HG02763 (cell line): Measurements from ENCODE around the gene MAP7D1.
"Not testable (repeated sequence)": the region's sequence is repeated elsewhere in the genome, so short reads cannot be mapped to it uniquely, and the experiment has no call there.

ENCODE experiments used
- ATAC-seq: cut with Tn5 transposase; IDR thresholded peaks from one replicate; pipeline ENCODE4 v1.9.1; 2021; ENCODE audit warnings: mild to moderate bottlenecking, moderate library complexity; ENCODE audit not compliant: unreplicated experiment

The MAP7D1 gene

DNA sequence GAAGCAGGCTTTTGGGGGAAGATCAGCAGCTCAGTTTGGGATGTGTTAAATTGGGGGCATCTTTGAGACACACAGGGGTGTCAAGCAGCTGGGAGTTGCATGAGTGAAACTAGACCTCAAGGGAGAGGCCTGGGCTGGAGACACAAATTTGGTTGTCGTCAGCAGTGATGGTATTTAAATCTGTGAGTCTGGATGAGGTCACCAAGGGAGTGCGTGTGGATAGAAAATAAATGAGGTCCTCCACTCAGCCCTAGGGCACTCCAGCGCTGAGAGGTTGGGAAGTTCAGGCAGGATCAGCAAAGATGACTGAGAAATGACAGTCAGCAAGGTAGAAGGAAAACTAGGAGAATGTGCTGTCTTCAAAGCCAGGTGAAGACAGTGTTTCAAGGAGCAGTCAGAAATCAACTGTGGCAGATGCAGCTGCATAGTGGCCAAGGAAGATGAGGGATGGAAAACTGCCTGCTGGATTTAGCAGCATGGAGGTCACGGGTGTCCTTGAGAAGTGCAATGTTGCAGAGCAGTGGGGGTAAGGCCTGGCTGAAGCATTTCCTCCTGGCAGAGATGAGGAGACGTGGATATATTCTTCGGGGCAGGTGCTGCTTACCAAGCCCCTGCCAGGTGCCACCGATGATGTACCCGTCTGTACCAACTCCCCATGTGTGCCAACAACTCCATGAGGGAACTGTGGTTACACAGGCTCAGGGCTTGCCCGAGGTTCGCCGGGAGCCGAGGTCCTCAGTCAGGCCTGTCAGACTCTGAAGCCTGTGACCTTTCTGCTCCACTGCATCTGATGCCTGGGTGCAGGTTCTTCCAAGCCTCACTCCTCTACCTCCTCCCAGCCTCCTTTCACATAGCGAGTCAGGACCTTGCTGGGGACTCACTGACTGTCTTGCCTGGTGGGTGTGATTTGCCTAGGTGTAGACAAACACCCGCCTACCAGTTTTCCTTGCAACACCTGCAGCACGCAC is 11.3 kb downstream of the MAP7D1 start:
- no peak for ATAC-seq

DNA sequence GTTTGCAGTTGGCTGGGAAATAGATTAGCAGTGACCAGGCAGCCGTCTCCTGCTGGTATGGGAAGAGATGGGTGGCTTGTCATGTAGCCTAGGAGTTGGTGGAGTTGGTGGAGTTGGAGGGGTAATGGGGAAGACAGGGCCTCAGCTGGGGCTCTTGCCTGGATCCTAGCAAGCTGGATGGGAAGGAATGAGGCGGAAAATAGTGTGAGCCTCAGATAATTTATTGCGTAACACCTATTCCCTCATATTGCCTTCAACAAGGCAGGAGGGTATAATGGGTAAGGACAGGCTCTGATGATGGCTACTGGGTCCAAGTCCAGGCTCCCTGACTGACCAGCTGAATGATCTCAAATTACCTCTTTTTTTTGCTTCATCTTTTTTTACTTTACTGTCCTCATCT is 12.6 kb downstream of the MAP7D1 start:
- no peak for ATAC-seq

DNA sequence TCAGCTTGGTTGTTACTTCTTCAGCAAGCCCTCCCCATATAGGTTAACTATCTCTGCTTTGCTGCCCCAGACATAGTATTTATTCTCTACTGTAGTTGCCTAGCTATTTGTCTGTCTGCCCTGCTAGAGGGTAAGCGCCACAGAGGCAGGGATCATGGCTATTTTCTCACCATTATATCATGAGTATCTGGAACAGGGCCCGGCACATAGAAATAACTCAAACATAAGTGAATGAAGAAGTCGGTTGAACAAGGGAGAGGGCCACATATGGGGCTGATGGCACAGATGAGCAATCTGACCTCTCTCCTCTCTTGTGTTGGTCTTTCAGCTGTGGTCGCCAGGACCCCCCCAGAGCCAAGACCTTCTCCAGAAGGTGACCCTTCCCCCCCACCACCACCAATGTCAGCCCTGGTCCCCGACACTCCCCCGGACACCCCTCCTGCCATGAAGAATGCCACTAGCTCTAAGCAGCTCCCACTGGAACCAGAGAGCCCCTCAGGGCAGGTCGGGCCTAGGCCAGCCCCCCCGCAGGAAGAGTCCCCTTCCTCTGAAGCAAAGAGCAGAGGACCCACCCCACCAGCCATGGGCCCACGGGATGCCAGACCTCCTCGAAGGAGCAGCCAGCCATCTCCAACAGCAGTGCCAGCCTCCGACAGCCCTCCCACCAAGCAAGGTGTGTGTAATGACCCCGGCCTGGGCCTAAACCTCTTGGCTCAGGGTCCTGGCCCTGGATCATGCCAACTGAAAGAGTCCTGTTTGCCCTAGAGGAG is 14.9 kb downstream of the MAP7D1 start:
- no peak for ATAC-seq

DNA sequence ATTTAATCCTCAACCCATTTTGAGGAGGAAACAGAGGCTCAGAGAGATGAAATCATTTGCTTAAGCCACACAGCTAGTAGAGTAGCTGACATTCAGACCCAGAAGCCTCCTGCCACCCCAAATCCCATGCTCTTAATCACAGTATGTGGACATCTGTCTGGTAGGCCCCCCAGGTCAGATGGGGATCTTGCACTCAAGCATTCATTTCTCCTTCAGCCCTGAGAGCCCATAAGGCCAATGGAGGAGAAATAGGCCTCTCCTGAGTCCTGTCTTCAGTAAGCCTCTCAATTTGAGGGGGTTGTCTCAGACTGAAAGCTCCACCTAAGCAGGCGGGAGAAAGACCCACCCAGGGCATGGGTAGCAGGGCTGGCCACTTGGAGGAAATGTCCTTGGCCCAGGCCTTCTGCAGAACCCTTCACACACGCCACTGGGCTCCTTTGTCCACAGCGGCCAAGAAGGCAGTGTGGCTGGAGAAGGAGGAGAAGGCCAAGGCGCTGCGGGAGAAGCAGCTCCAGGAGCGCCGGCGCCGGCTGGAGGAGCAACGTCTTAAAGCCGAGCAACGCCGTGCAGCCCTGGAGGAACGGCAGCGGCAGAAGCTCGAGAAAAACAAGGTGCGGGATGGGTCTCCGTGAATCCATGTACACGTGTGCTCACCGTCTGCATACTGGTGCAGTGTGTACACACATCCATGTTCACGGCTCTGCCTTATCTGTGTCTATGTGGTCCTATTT is 16.2 kb downstream of the MAP7D1 start:
- no peak for ATAC-seq

DNA sequence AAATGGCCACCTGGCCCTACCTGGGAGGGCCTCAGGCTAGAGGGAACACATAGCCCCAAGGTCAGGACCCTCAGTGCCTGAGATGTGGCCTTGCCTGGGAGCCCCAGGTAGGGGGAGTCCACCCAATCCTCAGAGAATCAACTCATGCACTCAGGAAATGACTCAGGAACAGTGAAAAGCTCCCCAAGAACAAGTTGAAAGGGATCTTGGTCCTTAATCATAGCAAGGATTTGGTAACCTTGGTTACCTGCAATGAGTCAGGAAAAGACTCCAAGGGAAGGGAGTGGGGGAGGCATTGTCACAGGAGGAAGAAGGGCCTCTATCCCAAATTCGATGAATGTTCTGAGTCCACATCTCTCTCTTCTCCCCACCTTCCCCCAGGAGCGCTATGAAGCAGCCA is 17.0 kb downstream of the MAP7D1 start:
- no peak for ATAC-seq

- no peak for ATAC-seq
Measured at GRCh38 chr1:36174713-36175112, 18.8 kb downstream of the MAP7D1 start.

DNA sequence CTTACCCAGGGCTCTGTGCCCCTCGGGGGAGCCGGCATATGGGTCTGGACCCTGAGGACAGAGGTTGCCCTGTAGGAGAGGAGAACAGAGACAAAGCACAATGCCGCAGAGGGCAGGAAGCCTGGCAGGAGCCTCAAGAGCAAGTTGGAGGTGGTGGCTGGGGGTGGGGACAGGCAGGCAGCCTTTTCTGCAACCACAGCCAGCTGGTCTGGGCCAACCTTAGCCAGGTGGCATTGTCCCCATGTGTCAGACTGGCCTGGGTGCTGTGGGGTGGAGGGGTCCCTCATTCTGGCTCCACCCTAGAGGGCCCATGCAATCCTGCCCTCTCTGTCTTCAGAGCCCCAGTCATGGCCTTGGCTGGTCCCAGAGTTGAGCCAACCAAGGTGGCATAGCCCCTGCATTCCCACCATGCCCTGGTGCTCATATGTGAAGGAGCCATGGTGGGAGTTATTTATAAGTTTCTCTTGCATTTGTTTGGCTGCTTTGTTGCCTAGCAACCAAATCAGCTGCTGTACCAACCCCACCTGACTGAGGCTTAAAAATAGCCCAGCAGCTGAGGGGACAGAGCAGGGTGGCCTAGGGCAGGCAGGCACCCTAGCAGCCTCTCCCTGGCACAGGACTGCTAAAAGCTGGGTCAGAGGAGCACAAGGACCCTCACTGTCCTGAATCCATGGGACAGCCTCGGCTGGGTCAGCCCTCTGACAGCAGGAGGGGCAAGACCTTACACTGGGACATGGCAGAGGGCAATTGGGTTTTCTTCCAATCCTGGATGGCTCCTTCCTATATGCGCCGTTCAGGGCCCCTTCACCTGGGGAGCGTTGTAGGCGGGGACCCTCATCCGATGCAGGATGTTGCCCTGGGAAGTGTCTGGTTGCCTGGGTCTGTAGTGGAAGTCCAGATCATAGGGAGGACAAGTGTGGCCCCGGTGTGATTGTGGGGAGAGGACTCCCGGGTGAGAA is 19.5 kb downstream of the MAP7D1 start:
- no peak for ATAC-seq

DNA sequence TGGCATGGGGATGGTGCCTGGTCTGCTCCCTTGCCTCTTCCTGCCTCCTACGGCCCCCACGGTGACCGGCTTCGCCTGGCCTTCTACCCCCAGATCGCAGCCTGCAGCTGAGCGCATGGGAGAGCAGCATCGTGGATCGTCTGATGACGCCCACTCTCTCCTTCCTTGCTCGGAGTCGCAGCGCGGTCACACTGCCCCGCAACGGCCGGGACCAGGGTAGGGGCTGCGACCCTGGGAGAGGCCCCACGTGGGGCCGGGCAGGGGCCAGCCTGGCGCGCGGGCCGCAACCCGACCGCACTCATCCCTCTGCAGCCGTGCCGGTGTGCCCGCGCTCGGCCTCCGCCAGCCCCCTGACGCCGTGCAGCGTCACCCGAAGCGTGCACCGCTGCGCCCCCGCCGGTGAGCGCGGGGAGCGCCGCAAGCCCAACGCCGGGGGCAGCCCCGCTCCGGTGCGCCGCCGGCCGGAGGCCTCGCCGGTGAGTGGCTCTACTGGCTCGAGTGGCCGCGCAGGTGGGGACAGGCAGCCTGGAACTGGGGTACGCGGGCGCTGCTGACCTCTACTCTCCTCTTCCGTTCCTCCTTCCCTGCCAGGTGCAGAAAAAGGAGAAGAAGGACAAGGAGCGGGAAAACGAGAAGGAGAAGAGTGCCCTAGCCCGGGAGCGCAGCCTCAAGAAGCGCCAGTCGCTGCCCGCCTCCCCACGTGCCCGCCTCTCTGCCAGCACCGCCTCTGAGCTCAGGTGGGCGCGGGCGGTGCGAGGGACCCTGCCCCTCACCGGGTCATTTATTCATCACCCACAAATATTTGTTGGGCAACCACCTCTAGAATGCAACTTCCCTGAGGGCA is 20.4 kb downstream of the MAP7D1 start:
- no peak for ATAC-seq

DNA sequence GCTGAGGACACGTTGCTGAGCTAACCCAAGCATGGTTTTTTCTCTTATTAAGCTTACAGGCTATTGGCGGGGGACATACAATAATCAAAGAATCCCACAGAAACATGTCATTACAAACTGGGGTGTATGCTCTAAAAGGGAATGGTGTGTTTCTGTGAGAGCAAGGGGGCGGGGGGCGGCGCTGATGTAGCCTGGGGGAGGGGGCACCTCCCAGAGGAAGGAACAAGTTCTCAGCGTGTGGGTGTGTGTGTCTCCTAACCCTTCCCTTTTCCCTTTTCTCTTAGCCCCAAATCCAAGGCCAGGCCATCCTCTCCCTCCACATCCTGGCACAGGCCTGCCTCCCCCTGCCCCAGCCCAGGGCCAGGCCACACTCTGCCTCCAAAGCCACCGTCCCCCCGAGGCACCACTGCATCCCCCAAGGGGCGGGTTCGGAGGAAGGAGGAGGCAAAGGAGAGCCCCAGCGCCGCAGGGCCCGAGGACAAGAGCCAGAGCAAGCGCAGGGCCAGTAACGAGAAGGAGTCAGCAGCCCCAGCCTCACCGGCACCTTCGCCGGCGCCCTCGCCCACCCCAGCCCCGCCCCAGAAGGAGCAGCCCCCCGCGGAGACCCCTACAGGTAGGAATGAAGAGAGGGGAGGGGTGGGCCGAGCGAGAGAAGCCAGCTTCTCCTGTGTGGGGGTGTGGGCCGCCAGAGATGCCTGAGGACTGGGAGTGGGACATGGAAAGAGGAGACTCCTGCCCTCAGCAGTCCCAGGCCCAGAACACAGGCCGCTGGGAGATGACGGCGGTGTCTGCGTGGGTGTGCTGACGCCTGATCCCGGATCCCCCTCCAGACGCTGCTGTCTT is 21.9 kb downstream of the MAP7D1 start:
- ATAC-seq = no peak

DNA sequence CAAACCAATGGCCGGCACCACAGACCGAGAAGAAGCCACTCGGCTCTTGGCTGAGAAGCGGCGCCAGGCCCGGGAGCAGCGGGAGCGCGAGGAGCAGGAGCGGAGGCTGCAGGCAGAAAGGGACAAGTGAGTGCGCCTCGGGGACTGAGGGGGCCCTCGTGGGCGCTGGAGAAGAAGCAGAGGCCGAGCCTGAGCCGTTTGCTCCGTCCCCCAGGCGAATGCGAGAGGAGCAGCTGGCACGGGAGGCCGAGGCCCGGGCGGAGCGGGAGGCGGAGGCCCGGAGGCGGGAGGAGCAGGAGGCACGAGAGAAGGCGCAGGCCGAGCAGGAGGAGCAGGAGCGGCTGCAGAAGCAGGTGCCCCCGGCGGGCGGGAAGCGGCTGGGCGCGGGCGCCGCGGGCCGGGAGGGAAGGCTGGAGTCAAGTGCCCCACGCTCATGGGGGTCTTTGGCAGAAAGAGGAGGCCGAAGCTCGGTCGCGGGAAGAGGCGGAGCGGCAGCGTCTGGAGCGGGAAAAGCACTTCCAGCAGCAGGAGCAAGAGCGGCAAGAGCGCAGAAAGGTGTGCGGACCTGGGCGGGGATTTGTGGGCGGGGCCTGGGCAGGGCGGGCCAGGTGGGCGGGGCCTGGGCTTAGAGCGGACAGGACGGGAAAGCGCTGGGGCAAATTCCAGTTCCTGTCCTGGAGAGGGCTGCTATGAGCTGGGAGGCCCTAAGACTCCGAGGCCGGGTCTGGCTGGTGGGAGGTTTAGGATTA is 22.7 kb downstream of the MAP7D1 start:
- no peak for ATAC-seq

- no peak for ATAC-seq
Measured at GRCh38 chr1:36179220-36179600, 23.2 kb downstream of the MAP7D1 start.

DNA sequence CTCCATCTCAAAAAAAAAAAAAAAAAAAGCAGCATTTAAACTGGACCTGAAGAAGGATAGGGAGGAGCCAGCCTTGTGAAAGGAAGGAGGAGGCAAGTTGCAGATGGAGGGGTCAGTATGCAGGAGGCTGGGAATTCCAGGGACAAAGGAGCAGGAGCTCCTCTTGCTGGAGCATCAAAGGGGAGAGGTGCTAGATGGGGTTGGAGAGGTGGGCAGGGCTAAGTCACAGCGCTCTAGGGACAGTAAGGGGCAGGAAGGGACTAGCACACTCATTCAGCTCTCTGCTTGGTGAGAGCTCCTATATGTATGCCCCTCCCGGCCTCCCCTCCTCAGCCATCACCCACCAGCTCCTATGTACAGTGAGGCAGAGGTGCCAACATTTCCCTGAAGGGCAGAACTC is 26.8 kb downstream of the MAP7D1 start:
- ATAC-seq = no peak

DNA sequence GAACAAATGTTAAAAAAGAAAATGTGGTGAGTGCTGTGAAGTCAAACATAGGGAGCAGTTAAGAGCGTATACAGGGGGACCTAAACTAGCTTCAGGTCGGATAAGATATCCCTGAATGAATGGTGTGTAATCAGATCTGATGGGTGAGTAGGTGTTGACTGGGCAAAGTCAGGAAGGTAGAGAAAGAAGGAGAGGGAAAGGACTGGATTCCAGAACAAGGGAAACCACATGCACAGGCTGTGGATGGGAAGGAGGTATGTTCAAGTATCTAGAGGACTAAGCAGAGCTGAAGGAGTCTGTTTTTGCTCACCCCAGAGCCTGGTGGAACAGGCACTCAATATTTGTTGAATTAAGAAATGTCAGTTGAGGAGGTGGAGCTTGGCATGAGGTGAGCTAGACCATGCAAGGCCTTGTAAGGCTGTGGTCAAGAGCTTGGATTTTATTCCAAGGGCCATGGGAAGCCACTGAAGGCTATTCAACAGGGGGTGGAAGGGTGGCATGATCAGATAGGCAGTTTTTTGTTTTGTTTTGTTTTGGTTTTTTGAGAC is 27.4 kb downstream of the MAP7D1 start:
- ATAC-seq = no peak

- ATAC-seq = no peak
Measured at GRCh38 chr1:36187800-36188593, 32.0 kb downstream of the MAP7D1 start.

DNA sequence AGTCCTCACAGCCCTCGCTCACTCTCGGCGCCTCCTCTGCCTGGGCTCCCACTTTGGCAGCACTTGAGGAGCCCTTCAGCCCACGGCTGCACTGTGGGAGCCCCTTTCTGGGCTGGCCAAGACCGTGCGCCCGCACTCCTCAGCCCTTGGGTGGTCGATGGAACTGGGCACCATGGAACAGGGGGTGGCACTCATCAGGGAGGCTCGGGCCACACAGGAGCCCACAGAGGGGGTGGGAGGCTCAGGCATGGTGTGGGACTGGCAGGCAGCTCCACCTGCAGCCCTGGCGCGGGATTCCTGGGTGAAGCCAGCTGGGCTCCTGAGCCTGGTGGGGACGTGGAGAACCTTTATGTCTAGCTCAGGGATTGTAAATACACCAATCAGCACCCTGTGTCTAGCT is 40.8 kb downstream of the MAP7D1 start:
- ATAC-seq = not testable (repeated sequence)

DNA sequence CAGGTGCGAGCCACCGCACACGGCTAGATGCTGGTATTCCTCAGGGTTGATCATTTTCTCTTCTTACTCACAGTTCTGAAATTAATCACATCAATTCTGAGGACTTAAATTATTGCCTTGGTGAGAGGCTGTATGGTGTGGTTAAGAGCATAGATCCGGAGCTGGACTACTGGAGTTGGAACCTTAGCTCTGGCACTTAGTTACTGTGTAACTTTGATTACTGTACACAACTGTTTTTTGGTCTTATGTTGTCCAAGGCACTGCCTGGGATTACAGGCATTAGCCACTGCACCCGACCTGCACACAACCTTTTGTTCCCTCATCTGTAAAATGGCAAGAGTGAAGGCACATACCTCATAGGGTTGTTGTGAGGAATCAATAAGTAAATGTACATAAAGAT is 42.7 kb downstream of the MAP7D1 start:
- no peak for ATAC-seq
